ENCODE results near the gene FAM53A.

DNA sequence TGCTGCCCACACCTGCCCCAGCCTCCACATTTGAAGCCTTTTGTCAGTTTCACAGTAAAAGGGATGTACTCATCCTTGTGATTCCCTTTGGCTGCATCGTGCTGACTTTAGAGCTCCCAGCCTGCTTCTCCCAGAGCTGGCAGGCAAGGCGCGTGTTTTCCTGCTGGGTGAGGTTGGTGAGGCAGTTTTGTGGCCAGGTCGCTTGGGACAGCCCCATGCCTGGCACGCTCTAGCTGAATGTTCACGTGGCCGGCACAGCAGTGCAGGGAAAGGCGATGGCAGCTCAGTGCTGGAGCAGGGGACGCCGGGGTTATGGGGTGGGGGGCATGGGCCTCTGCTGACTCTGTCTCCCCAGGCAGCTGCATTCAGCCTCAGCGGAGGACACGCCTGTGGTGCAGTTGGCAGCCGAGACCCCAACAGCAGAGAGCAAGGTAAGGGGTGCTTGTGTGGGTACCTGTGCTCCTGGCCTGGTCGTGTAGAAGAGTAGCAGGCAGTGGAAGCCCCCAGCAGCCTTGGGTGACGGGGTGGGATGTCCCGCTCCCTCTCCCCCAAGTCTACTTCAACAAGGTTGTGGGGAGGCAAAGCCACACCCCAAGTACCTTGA is 46.5 kb upstream of the FAM53A start:
- TF ChIP-seq, protein P1, sequence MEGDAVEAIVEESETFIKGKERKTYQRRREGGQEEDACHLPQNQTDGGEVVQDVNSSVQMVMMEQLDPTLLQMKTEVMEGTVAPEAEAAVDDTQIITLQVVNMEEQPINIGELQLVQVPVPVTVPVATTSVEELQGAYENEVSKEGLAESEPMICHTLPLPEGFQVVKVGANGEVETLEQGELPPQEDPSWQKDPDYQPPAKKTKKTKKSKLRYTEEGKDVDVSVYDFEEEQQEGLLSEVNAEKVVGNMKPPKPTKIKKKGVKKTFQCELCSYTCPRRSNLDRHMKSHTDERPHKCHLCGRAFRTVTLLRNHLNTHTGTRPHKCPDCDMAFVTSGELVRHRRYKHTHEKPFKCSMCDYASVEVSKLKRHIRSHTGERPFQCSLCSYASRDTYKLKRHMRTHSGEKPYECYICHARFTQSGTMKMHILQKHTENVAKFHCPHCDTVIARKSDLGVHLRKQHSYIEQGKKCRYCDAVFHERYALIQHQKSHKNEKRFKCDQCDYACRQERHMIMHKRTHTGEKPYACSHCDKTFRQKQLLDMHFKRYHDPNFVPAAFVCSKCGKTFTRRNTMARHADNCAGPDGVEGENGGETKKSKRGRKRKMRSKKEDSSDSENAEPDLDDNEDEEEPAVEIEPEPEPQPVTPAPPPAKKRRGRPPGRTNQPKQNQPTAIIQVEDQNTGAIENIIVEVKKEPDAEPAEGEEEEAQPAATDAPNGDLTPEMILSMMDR (IDR thresholded peaks at IDR 0.05) = no peak
- no peak for TF ChIP-seq ZFX (IDR thresholded peaks at IDR 0.05; ENCODE audit: borderline replicate concordance)
